AG04450 (cell line): Measurements from ENCODE around the gene CLDN18. TPM values are rescaled to one million over a fixed set of nuclear protein-coding genes. Genes with fewer than 3 reads are reported as not detected.

Experiments
- CTCF ChIA-PET: fragments of 300-600, 350-600 bp; formaldehyde crosslinking; extraction: SDS; loops from one replicate; lab custom pipeline; 2022; ENCODE audit warnings: antibody characterized with exemption, inconsistent platforms; lab: Charles Lee
- POLR2A ChIA-PET: fragments of 350-600 bp; formaldehyde crosslinking; extraction: SDS; loops from one replicate; lab custom pipeline; 2021; ENCODE audit warnings: antibody characterized with exemption, inconsistent platforms; lab: Yijun Ruan, JAX
- DNase-seq: peaks from one replicate; pipeline ENCODE4 v3.0.0-alpha.2; 2011; ENCODE audit warnings: low read depth, low spot score
- H3K27ac ChIP-seq: one replicate; pipeline ENCODE4 v1.5.1; 2012; ENCODE audit warnings: low read depth, low read length, control low read depth
- H3K27me3 ChIP-seq: one replicate; pipeline ENCODE4 v1.6.0; 2012; ENCODE audit warnings: low read length; ENCODE audit not compliant: control insufficient read depth, insufficient read depth
- H3K4me3 ChIP-seq: 2 replicates; pipeline ENCODE4 v1.5.1; 2011; ENCODE audit warnings: mild to moderate bottlenecking, low read depth, low read length, control low read depth
- H3K9me3 ChIP-seq: 2 replicates; pipeline ENCODE4 v1.5.1; 2012; ENCODE audit warnings: low read length; ENCODE audit not compliant: control insufficient read depth, insufficient read depth
- polyA plus RNA-seq: library from polyadenylated mRNA; depleted of rRNA; stranded (reverse); fragments of >200 nt; gene quantifications from 2 replicates; pipeline ENCODE4 v1.2.3, GENCODE V29; 2011
- TF ChIP-seq, protein P1 (sequence below): IDR thresholded peaks from 2 replicates; pipeline ENCODE4 v1.5.1; 2011; ENCODE audit warnings: low read depth, low read length, control low read depth, inconsistent platforms

Gene CLDN18
- polyA plus RNA-seq, 1 experiment = not detected

DNA sequence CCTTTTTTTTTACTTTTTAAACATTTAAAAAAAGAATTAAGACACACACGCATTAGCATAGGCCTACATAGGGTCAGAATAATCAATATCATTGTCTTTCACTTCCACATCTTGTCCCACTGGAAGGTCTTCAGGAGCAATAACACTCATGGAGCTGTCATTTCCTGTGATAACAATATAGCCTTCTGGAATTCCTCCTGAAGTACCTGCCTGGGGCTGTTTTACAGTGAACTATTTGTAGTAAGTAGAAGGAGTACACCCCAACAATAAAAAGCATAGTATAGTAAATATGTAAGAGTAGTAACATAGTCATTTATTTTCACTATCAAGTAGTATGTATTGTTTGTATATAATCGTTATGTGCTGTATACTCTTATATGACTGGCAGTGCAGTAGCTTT lies 19.5 kb upstream of the CLDN18 start:
- no peaks in the 10 kb centered on the region for H3K27me3 ChIP-seq
- no peaks in the 10 kb centered on the region for H3K9me3 ChIP-seq
- POLR2A ChIA-PET = no interaction called here
- no peak overlapping the region for H3K4me3 ChIP-seq
- CTCF ChIA-PET = interaction anchor here (1.3 kb wide), 1 partner anchor 19 kb away, joined by 6 read pairs; no protein-coding TSS in a partner anchor
- no peak for DNase-seq
- H3K27ac ChIP-seq = no peak overlapping the region
- TF ChIP-seq, protein P1, sequence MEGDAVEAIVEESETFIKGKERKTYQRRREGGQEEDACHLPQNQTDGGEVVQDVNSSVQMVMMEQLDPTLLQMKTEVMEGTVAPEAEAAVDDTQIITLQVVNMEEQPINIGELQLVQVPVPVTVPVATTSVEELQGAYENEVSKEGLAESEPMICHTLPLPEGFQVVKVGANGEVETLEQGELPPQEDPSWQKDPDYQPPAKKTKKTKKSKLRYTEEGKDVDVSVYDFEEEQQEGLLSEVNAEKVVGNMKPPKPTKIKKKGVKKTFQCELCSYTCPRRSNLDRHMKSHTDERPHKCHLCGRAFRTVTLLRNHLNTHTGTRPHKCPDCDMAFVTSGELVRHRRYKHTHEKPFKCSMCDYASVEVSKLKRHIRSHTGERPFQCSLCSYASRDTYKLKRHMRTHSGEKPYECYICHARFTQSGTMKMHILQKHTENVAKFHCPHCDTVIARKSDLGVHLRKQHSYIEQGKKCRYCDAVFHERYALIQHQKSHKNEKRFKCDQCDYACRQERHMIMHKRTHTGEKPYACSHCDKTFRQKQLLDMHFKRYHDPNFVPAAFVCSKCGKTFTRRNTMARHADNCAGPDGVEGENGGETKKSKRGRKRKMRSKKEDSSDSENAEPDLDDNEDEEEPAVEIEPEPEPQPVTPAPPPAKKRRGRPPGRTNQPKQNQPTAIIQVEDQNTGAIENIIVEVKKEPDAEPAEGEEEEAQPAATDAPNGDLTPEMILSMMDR = no peak

DNA sequence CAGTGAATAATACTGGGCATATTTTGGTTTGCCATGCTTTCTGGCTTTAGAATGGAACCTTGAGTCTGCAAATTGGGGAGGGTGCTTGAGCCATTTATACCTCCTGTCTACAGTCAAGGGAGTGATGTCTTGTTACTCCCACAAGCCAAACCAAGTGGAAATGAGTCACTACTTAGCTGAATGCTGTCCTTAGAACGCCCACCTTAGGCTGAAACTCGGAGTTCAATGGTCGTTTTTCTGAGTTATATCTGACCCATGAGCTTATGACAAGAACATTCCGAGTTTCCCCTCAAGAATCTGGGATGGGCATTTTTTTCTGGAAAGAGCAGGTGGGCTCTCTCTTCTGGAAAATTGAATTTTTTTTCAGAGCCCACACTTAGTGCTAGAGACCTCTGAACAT lies 17.4 kb upstream of the CLDN18 start:
- ChIA-PET CTCF (interaction anchor here (1.0 kb wide), 1 partner anchor 22 kb away, joined by 4 read pairs; no protein-coding TSS in a partner anchor), POLR2A (no interaction called here)
- Histone ChIP-seq H3K27me3 (no peaks in the 10 kb centered on the region), H3K27ac (no peak overlapping the region), H3K9me3 (no peaks in the 10 kb centered on the region), H3K4me3 (no peak overlapping the region)
- TF ChIP-seq, protein P1 = no peak
- no peak for DNase-seq

DNA sequence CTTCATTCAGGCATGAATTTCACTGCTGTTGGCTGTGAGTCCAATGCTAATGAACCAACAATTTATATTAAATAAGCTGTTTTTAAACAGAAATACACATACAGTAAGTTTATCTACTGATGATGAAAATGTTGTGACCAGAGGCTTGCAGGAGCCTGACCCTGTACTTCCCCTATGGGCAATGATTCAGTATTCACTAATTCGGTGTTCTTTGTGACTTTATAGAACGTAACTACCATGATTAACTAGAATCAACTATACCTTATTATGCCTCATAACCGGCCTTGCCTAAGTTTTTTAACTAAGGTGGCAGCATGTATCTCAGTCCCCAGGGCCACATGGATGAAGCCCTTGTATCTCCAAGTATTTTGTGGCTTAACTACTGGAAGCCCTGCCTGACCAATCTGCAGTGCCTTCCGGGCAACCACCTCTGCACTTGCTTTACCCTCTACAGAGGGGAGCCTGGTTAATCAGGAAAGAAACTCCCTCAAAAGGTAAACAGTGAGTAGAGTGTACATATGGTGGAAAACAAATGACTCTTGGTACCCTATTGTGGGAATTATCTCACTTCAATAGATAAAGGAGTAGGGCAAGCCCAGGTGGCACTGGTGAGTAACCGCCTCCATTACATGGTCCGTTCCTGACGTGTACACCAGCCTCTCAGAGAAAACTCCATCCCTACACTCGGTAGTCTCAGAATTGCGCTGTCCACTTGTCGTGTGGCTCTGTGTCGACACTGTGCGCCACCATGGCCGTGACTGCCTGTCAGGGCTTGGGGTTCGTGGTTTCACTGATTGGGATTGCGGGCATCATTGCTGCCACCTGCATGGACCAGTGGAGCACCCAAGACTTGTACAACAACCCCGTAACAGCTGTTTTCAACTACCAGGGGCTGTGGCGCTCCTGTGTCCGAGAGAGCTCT lies 11.6 kb upstream of the CLDN18 start:
- POLR2A ChIA-PET = no interaction called here
- no peak overlapping the region for H3K27ac ChIP-seq
- no peak overlapping the region for H3K4me3 ChIP-seq
- DNase-seq = no peak
- H3K9me3 ChIP-seq = no peaks in the 10 kb centered on the region
- CTCF ChIA-PET = interaction anchor here (0.8 kb wide), 1 partner anchor 28 kb away, joined by 4 read pairs; no protein-coding TSS in a partner anchor
- TF ChIP-seq, protein P1 = no peak
- H3K27me3 ChIP-seq = peaks cover 2% of the 10 kb centered on the region

- DNase-seq = no peak
- H3K27ac ChIP-seq = no peak overlapping the region
- peaks cover 2% of the 10 kb centered on the region for H3K27me3 ChIP-seq
- TF ChIP-seq, protein P1 = no peak
- no peaks in the 10 kb centered on the region for H3K9me3 ChIP-seq
- no peak overlapping the region for H3K4me3 ChIP-seq
- ChIA-PET POLR2A (no interaction called here), CTCF (no interaction called here)
These were observed 6.9 kb upstream of the CLDN18 start for GRCh38 chr3:138003069-138003468.

GRCh38 chr3:138005627-138006026 lies 4.3 kb upstream of the CLDN18 start:
- DNase-seq = no peak
- no peaks in the 10 kb centered on the region for H3K27me3 ChIP-seq
- no peak overlapping the region for H3K27ac ChIP-seq
- CTCF ChIA-PET = interaction anchor here (1.2 kb wide), 1 partner anchor 34 kb away, joined by 5 read pairs; no protein-coding TSS in a partner anchor
- no peak overlapping the region for H3K4me3 ChIP-seq
- TF ChIP-seq, protein P1 = no peak
- peaks cover 3% of the 10 kb centered on the region; the same call in 1 of the 2 replicates for H3K9me3 ChIP-seq
- POLR2A ChIA-PET = no interaction called here
